GM10266 (cell line): Measurements from ENCODE around the gene SQSTM1.

Source experiments
- DNase-seq: peaks from one replicate; pipeline ENCODE4 v3.0.0; 2012; ENCODE audit errors: extremely low spot score
- CTCF ChIP-seq: IDR thresholded peaks from 2 replicates; pipeline ENCODE4 v1.5.1; 2012; ENCODE audit warnings: mild to moderate bottlenecking, low read depth; ENCODE audit not compliant: control insufficient read depth, insufficient read depth; ENCODE audit errors: missing control alignments

SQSTM1 gene

DNA sequence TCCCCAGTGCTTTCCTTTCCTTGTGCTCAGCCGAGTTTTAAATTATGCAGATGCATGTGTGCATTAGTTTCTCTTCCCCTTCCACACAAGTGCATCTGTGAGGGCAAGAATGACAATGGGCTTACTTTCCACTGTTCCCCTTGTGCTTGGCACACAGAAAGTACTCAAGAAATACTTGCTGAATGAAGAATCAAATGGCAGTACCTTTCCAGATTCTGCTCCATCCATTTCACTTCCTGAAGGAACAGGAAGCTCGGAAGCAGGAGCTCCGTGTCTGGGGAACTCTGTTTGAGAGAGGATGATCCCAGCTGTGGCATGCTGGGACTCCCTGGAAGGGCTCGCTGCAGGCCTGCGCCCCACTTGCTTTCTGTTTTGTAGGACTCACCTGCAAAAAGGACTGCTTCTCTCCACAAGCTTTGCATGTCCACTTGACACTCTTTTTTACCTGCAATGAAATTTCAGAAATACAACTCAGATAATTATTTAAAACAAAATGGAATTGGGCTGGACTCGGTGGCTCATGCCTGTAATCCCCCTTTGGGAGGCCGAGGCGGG is 32.4 kb downstream of the SQSTM1 start:
- no peak for DNase-seq
- no peak for TF ChIP-seq CTCF

GRCh38 chr5:179854356-179854755 is 33.7 kb downstream of the SQSTM1 start:
- TF ChIP-seq CTCF: no peak
- no peak for DNase-seq

GRCh38 chr5:179858241-179858585 is 37.5 kb downstream of the SQSTM1 start:
- TF ChIP-seq CTCF: no peak
- peak; percentile 70 for DNase-seq

GRCh38 chr5:179858586-179859427 is 38.1 kb downstream of the SQSTM1 start, which contains the start of gene MRNIP:
TSS of gene MRNIP (minus strand) at chr5:179858817. CDS start at chr5:179858796, 21 bp downstream.
- DNase-seq: peak; percentile 97
- peak; percentile 28 for TF ChIP-seq CTCF

- TF ChIP-seq CTCF: no peak
- no peak for DNase-seq
Measured at GRCh38 chr5:179860301-179860700, 39.6 kb downstream of the SQSTM1 start.

GRCh38 chr5:179862296-179862695 is 41.6 kb downstream of the SQSTM1 start:
- no peak for TF ChIP-seq CTCF
- DNase-seq: no peak

- TF ChIP-seq CTCF: no peak
- DNase-seq: no peak
Measured at GRCh38 chr5:179862891-179863290, 42.2 kb downstream of the SQSTM1 start.
